ENCODE data around the gene ACSM2B. TPM values are rescaled to one million over a fixed set of nuclear protein-coding genes. Genes with fewer than 3 reads are reported as not detected.
"Not testable (repeated sequence)": the region's sequence is repeated elsewhere in the genome, so short reads cannot be mapped to it uniquely, and the experiment has no call there.

Gene ACSM2B
- not detected for total RNA-seq

- H3K27me3 ChIP-seq; H3K4me3 ChIP-seq; DNase-seq (ENCODE audit: low spot score in 2 of 2); H3K4me1 ChIP-seq; H3K9me3 ChIP-seq; H3K27ac ChIP-seq; intact Hi-C loops (cut with DNase I); H3K36me3 ChIP-seq: not testable (repeated sequence)
Observed at GRCh38 chr16:20576145-20576544, at the start of gene ACSM2B. TSS of gene ACSM2B (minus strand) at chr16:20576367. CDS start at chr16:20564845, 11,522 bp downstream.

- intact Hi-C loops (cut with DNase I), result no loop called here
- H3K27ac ChIP-seq, result no peak overlapping the region
- H3K36me3 ChIP-seq, result no peaks in the 10 kb centered on the region
- H3K9me3 ChIP-seq, result no peaks in the 10 kb centered on the region
- peak in 1 of 3 experiments; percentile 19 for TF ChIP-seq CTCF (IDR thresholded peaks at IDR 0.05)
- no peaks in the 10 kb centered on the region for H3K27me3 ChIP-seq
- no peaks in the 10 kb centered on the region for H3K4me1 ChIP-seq
- no peak for DNase-seq (ENCODE audit: low spot score in 2 of 2)
- no peak overlapping the region for H3K4me3 ChIP-seq
Observed at GRCh38 chr16:20624882-20625807, 49.0 kb upstream of the ACSM2B start.

GRCh38 chr16:20624205-20624604 is 48.0 kb upstream of the ACSM2B start:
- H3K4me3 ChIP-seq, result no peak overlapping the region
- no peaks in the 10 kb centered on the region for H3K4me1 ChIP-seq
- H3K27ac ChIP-seq, result no peak overlapping the region
- no peak for TF ChIP-seq CTCF (IDR thresholded peaks at IDR 0.05)
- no peaks in the 10 kb centered on the region for H3K36me3 ChIP-seq
- no peaks in the 10 kb centered on the region for H3K9me3 ChIP-seq
- no peaks in the 10 kb centered on the region for H3K27me3 ChIP-seq
- intact Hi-C loops (cut with DNase I), result no loop called here
- no peak for DNase-seq (ENCODE audit: low spot score in 2 of 2)

GRCh38 chr16:20622498-20622870 is 46.3 kb upstream of the ACSM2B start:
- Histone ChIP-seq H3K4me1 (no peaks in the 10 kb centered on the region), H3K4me3 (no peak overlapping the region), H3K9me3 (no peaks in the 10 kb centered on the region), H3K36me3 (no peaks in the 10 kb centered on the region), H3K27ac (no peak overlapping the region), H3K27me3 (no peaks in the 10 kb centered on the region)
- no peak for TF ChIP-seq CTCF (IDR thresholded peaks at IDR 0.05)
- intact Hi-C loops (cut with DNase I), result no loop called here
- DNase-seq (ENCODE audit: low spot score in 2 of 2), result no peak

- Histone ChIP-seq H3K4me1 (no peaks in the 10 kb centered on the region), H3K27ac (no peak overlapping the region), H3K9me3 (no peaks in the 10 kb centered on the region), H3K36me3 (no peaks in the 10 kb centered on the region), H3K4me3 (no peak overlapping the region), H3K27me3 (no peaks in the 10 kb centered on the region)
- no peak for TF ChIP-seq CTCF (IDR thresholded peaks at IDR 0.05)
- DNase-seq (ENCODE audit: low spot score in 2 of 2), result no peak
- intact Hi-C loops (cut with DNase I), result no loop called here
Observed at GRCh38 chr16:20621406-20621805, 45.2 kb upstream of the ACSM2B start.

GRCh38 chr16:20620770-20621169 is 44.6 kb upstream of the ACSM2B start:
- Histone ChIP-seq H3K36me3 (no peaks in the 10 kb centered on the region), H3K9me3 (no peaks in the 10 kb centered on the region), H3K27ac (no peak overlapping the region), H3K4me1 (no peaks in the 10 kb centered on the region), H3K27me3 (no peaks in the 10 kb centered on the region), H3K4me3 (no peak overlapping the region)
- TF ChIP-seq CTCF (IDR thresholded peaks at IDR 0.05), result no peak
- DNase-seq (ENCODE audit: low spot score in 2 of 2), result no peak
- intact Hi-C loops (cut with DNase I), result no loop called here

Data from ascending aorta (tissue), 2 donors.